Activated CD4-positive, CD25-positive, alpha-beta regulatory T cell treated with anti-CD3 and anti-CD28 coated beads, Interleukin-2, amount 50 U/mL, for 16 hours (primary cell): ENCODE data around the gene CST5.
"Not testable (repeated sequence)": the region's sequence is repeated elsewhere in the genome, so short reads cannot be mapped to it uniquely, and the experiment has no call there.

Experiments used
- DNase-seq: peaks from one replicate; pipeline ENCODE4 v3.0.0-alpha.2; 2020; ENCODE audit warnings: low read depth, low spot score

CST5 gene

GRCh38 chr20:23841693-23842092, 37.9 kb downstream of the CST5 start:
- no peak for DNase-seq

- DNase-seq: no peak
Measured at GRCh38 chr20:23835716-23836115, 43.8 kb downstream of the CST5 start.

GRCh38 chr20:23832775-23833513, 46.6 kb downstream of the CST5 start:
- no peak for DNase-seq

GRCh38 chr20:23831961-23832360, 47.6 kb downstream of the CST5 start:
- not testable (repeated sequence) for DNase-seq

GRCh38 chr20:23826541-23827021, 53.0 kb downstream of the CST5 start, which contains the start of gene CST2:
TSS of gene CST2 (minus strand) at chr20:23826729. CDS start at chr20:23826660, 69 bp downstream.
- DNase-seq: no peak
